SJSA1 (cell line): ENCODE measurements around the gene SYT15. TPM values are rescaled to one million over a fixed set of nuclear protein-coding genes. Genes with fewer than 3 reads are reported as not detected.
"Not testable (repeated sequence)": the region's sequence is repeated elsewhere in the genome, so short reads cannot be mapped to it uniquely, and the experiment has no call there.

Source experiments
- DNase-seq, 2 experiments: peaks; one replicate each; pipeline ENCODE4 v3.0.0-alpha.2; 2015 to 2020; ENCODE audit warnings: low spot score in 2 of 2, low read depth in 1 of 2
- H3K27ac ChIP-seq: fragments of 250-450 bp; sonication (Bioruptor Pico); 2 replicates; pipeline ENCODE4 v1.5.1; 2020; ENCODE audit warnings: mild to moderate bottlenecking, moderate library complexity
- H3K27me3 ChIP-seq: fragments of 250-450 bp; sonication (Bioruptor Pico); replicated peaks from 2 replicates; pipeline ENCODE4 v1.5.1; 2020; ENCODE audit warnings: mild to moderate bottlenecking, moderate library complexity
- H3K36me3 ChIP-seq: fragments of 250-450 bp; sonication (Bioruptor Pico); 2 replicates; pipeline ENCODE4 v1.5.1; 2020; ENCODE audit warnings: mild to moderate bottlenecking
- H3K4me1 ChIP-seq: fragments of 250-450 bp; sonication (Bioruptor Pico); replicated peaks from 2 replicates; pipeline ENCODE4 v1.6.1; 2021; ENCODE audit warnings: mild to moderate bottlenecking
- H3K4me3 ChIP-seq: fragments of 250-450 bp; sonication (Bioruptor Pico); 2 replicates; pipeline ENCODE4 v1.5.1; 2020; ENCODE audit warnings: mild to moderate bottlenecking
- H3K9me3 ChIP-seq: fragments of 250-450 bp; sonication (Bioruptor Pico); replicated peaks from 2 replicates; pipeline ENCODE4 v1.5.1; 2020; ENCODE audit warnings: mild to moderate bottlenecking
- total RNA-seq: library from RNA; depleted of rRNA; stranded (reverse); fragments of >200 nt; shearing (Covaris generic); gene quantifications from 2 replicates; pipeline ENCODE4 v1.2.3, GENCODE V29; 2014

Gene SYT15
- total RNA-seq, 1 experiment from 2014 or later = 5.2 TPM

GRCh38 chr10:46557319-46558121 is 21.4 kb upstream of the SYT15 start:
- Histone ChIP-seq H3K4me3 (no peak overlapping the region), H3K4me1 (peaks cover 5% of the 10 kb centered on the region), H3K9me3 (0 out of 2 replicates have a peak, but pooled peaks cover 2% of the 10 kb centered on the region), H3K27me3 (peaks cover 4% of the 10 kb centered on the region; the same call in 1 of the 2 replicates), H3K36me3 (no peaks in the 10 kb centered on the region), H3K27ac (no peak overlapping the region)
- peak in 1 of 2 experiments; percentile 55 for DNase-seq

GRCh38 chr10:46558122-46558391 is 20.9 kb upstream of the SYT15 start:
- peaks cover 4% of the 10 kb centered on the region; the same call in 1 of the 2 replicates for H3K27me3 ChIP-seq
- H3K27ac ChIP-seq = no peak overlapping the region
- H3K4me3 ChIP-seq = no peak overlapping the region
- 0 out of 2 replicates have a peak, but pooled peaks cover 2% of the 10 kb centered on the region for H3K9me3 ChIP-seq
- peaks cover 5% of the 10 kb centered on the region for H3K4me1 ChIP-seq
- H3K36me3 ChIP-seq = no peaks in the 10 kb centered on the region
- DNase-seq = peak in 1 of 2 experiments; percentile 46

- peaks cover 5% of the 10 kb centered on the region for H3K4me1 ChIP-seq
- no peaks in the 10 kb centered on the region for H3K36me3 ChIP-seq
- H3K4me3 ChIP-seq = no peak overlapping the region
- peak in 1 of 2 experiments; percentile 45 for DNase-seq
- H3K27ac ChIP-seq = no peak overlapping the region
- H3K9me3 ChIP-seq = 0 out of 2 replicates have a peak, but pooled peaks cover 2% of the 10 kb centered on the region
- H3K27me3 ChIP-seq = peaks cover 4% of the 10 kb centered on the region; the same call in 1 of the 2 replicates
These were observed 20.3 kb upstream of the SYT15 start for GRCh38 chr10:46558392-46559185.

- Histone ChIP-seq H3K9me3 (0 out of 2 replicates have a peak, but pooled peaks cover 2% of the 10 kb centered on the region), H3K27ac (no peak overlapping the region), H3K36me3 (no peaks in the 10 kb centered on the region), H3K4me1 (peaks cover 5% of the 10 kb centered on the region), H3K27me3 (peaks cover 4% of the 10 kb centered on the region; the same call in 1 of the 2 replicates), H3K4me3 (no peak overlapping the region)
- DNase-seq = peak in 1 of 2 experiments; percentile 47
These were observed 19.7 kb upstream of the SYT15 start for GRCh38 chr10:46559231-46559671.

GRCh38 chr10:46560381-46560780 is 18.5 kb upstream of the SYT15 start:
- Histone ChIP-seq H3K27me3 (peaks cover 4% of the 10 kb centered on the region; the same call in 1 of the 2 replicates), H3K9me3 (0 out of 2 replicates have a peak, but pooled peaks cover 2% of the 10 kb centered on the region), H3K36me3 (no peaks in the 10 kb centered on the region), H3K4me1 (peaks cover 5% of the 10 kb centered on the region), H3K4me3 (no peak overlapping the region), H3K27ac (no peak overlapping the region)
- peak in 1 of 2 experiments; percentile 44 for DNase-seq

GRCh38 chr10:46560952-46561351 is 18.0 kb upstream of the SYT15 start:
- Histone ChIP-seq H3K27ac (no peak overlapping the region), H3K27me3 (peaks cover 4% of the 10 kb centered on the region; the same call in 1 of the 2 replicates), H3K36me3 (no peaks in the 10 kb centered on the region), H3K4me1 (peaks cover 5% of the 10 kb centered on the region), H3K9me3 (0 out of 2 replicates have a peak, but pooled peaks cover 2% of the 10 kb centered on the region), H3K4me3 (no peak overlapping the region)
- no peak for DNase-seq

- peak; percentile 71 to 77 for DNase-seq
- H3K4me1 ChIP-seq, H3K27ac ChIP-seq, H3K27me3 ChIP-seq, H3K4me3 ChIP-seq, H3K9me3 ChIP-seq, H3K36me3 ChIP-seq: not testable (repeated sequence)
These were observed 13.2 kb upstream of the SYT15 start for GRCh38 chr10:46565591-46566332.

- H3K27ac ChIP-seq, H3K9me3 ChIP-seq, DNase-seq, H3K27me3 ChIP-seq, H3K36me3 ChIP-seq, H3K4me1 ChIP-seq, H3K4me3 ChIP-seq: not testable (repeated sequence)
These were observed 11.8 kb upstream of the SYT15 start for GRCh38 chr10:46567151-46567550.

- H3K4me1 ChIP-seq, H3K27me3 ChIP-seq, DNase-seq, H3K9me3 ChIP-seq, H3K36me3 ChIP-seq, H3K4me3 ChIP-seq, H3K27ac ChIP-seq: not testable (repeated sequence)
These were observed 8.3 kb upstream of the SYT15 start for GRCh38 chr10:46570655-46571054.

GRCh38 chr10:46572765-46573164 is 6.2 kb upstream of the SYT15 start:
- not testable (repeated sequence) for DNase-seq, H3K9me3 ChIP-seq, H3K4me3 ChIP-seq, H3K36me3 ChIP-seq, H3K27me3 ChIP-seq, H3K27ac ChIP-seq, H3K4me1 ChIP-seq

GRCh38 chr10:46573314-46573713 is 5.6 kb upstream of the SYT15 start:
- not testable (repeated sequence) for H3K4me1 ChIP-seq, DNase-seq, H3K27ac ChIP-seq, H3K9me3 ChIP-seq, H3K27me3 ChIP-seq, H3K4me3 ChIP-seq, H3K36me3 ChIP-seq

- not testable (repeated sequence) for H3K27me3 ChIP-seq
These were observed 5.0 kb upstream of the SYT15 start for GRCh38 chr10:46573884-46574283.

GRCh38 chr10:46577624-46578473 is 1.1 kb upstream of the SYT15 start:
- DNase-seq, H3K27ac ChIP-seq, H3K4me3 ChIP-seq, H3K27me3 ChIP-seq, H3K4me1 ChIP-seq, H3K9me3 ChIP-seq, H3K36me3 ChIP-seq: not testable (repeated sequence)

More at GRCh38 chr10:46573884-46574283, 5.0 kb upstream of the SYT15 start:
- not testable (repeated sequence) for H3K36me3 ChIP-seq, H3K4me3 ChIP-seq, DNase-seq, H3K4me1 ChIP-seq, H3K27ac ChIP-seq, H3K9me3 ChIP-seq
